Measurements from ENCODE around the gene NCBP2L. TPM values are rescaled to one million over a fixed set of nuclear protein-coding genes. Genes with fewer than 3 reads are reported as not detected.

Gene NCBP2L
- total RNA-seq, 2 experiments from 2014 or later = not detected

- Mint-ChIP-seq H3K9me3 (no peaks in the 10 kb centered on the region), H3K36me3 (no peaks in the 10 kb centered on the region), H3K4me3 (no peak overlapping the region), H3K27ac (no peak overlapping the region), H3K4me1 (peaks cover 6% of the 10 kb centered on the region), H3K27me3 (no peaks in the 10 kb centered on the region)
- POLR2A ChIA-PET = no interaction called here
- ATAC-seq (ENCODE audit: low read depth) = no peak
- no peak for DNase-seq
Measured at GRCh38 chrX:107831071-107831730, 53.7 kb downstream of the NCBP2L start.

- POLR2A ChIA-PET = no interaction called here
- no peaks in the 10 kb centered on the region for H3K36me3 Mint-ChIP-seq
- no peaks in the 10 kb centered on the region for H3K9me3 Mint-ChIP-seq
- ATAC-seq (ENCODE audit: low read depth) = no peak
- no peak overlapping the region for H3K27ac Mint-ChIP-seq
- no peak for DNase-seq
- no peak overlapping the region for H3K4me3 Mint-ChIP-seq
- no peaks in the 10 kb centered on the region for H3K27me3 Mint-ChIP-seq
- no peaks in the 10 kb centered on the region for H3K4me1 Mint-ChIP-seq
Measured at GRCh38 chrX:107834275-107835201, 57.0 kb downstream of the NCBP2L start.

GRCh38 chrX:107836958-107837357 lies 59.4 kb downstream of the NCBP2L start:
- POLR2A ChIA-PET = no interaction called here
- H3K36me3 Mint-ChIP-seq = peaks cover 3% of the 10 kb centered on the region
- no peaks in the 10 kb centered on the region for H3K9me3 Mint-ChIP-seq
- no peak overlapping the region for H3K4me3 Mint-ChIP-seq
- DNase-seq (no peak), ATAC-seq (ENCODE audit: low read depth) (no peak)
- no peak overlapping the region for H3K27ac Mint-ChIP-seq
- no peaks in the 10 kb centered on the region for H3K4me1 Mint-ChIP-seq
- H3K27me3 Mint-ChIP-seq = no peaks in the 10 kb centered on the region

GRCh38 chrX:107840971-107841370 lies 63.4 kb downstream of the NCBP2L start:
- DNase-seq = no peak
- POLR2A ChIA-PET = no interaction called here
- H3K27me3 Mint-ChIP-seq = no peaks in the 10 kb centered on the region
- H3K9me3 Mint-ChIP-seq = no peaks in the 10 kb centered on the region
- H3K4me1 Mint-ChIP-seq = no peaks in the 10 kb centered on the region
- H3K4me3 Mint-ChIP-seq = no peak overlapping the region
- peaks cover 3% of the 10 kb centered on the region for H3K36me3 Mint-ChIP-seq
- ATAC-seq (ENCODE audit: low read depth) = no peak
- H3K27ac Mint-ChIP-seq = no peak overlapping the region

GRCh38 chrX:107842715-107843400 lies 65.3 kb downstream of the NCBP2L start:
- H3K27me3 Mint-ChIP-seq = no peaks in the 10 kb centered on the region
- no peak for DNase-seq
- POLR2A ChIA-PET = no interaction called here
- H3K9me3 Mint-ChIP-seq = no peaks in the 10 kb centered on the region
- no peak overlapping the region for H3K4me3 Mint-ChIP-seq
- H3K27ac Mint-ChIP-seq = no peak overlapping the region
- no peak for ATAC-seq (ENCODE audit: low read depth)
- H3K36me3 Mint-ChIP-seq = peaks cover 3% of the 10 kb centered on the region
- H3K4me1 Mint-ChIP-seq = no peaks in the 10 kb centered on the region

Other genes with a start within 250 kb of the NCBP2L start
- gene PRPS1, start 149.2 kb upstream of the NCBP2L start, total RNA-seq = 10 to 100 TPM; 62.0 to 69.2 TPM
- gene TSC22D3, start 1.9 kb upstream of the NCBP2L start, total RNA-seq = 100 to 1,000 TPM; 135 to 142 TPM
- gene MID2, start 48.1 kb downstream of the NCBP2L start, total RNA-seq = 10 to 100 TPM; 10.2 to 11.7 TPM
- not detected for gene TEX13B, start 204.6 kb downstream of the NCBP2L start, total RNA-seq